ENCODE results near the gene TMC3.

The TMC3 gene

GRCh38 chr15:81386947-81387346 is 12.9 kb upstream of the TMC3 start:
- no peak for DNase-seq (ENCODE audit: low read depth)
- no peak overlapping the region for H3K4me3 ChIP-seq (ENCODE audit: low read depth, low read length)

GRCh38 chr15:81385721-81386076 is 11.7 kb upstream of the TMC3 start:
- no peak overlapping the region for H3K4me3 ChIP-seq (ENCODE audit: low read depth, low read length)
- DNase-seq (ENCODE audit: low read depth) = no peak

GRCh38 chr15:81384891-81385720 is 11.1 kb upstream of the TMC3 start:
- no peak for DNase-seq (ENCODE audit: low read depth)
- H3K4me3 ChIP-seq (ENCODE audit: low read depth, low read length) = no peak overlapping the region

- no peak overlapping the region for H3K4me3 ChIP-seq (ENCODE audit: low read depth, low read length)
- no peak for DNase-seq (ENCODE audit: low read depth)
Measured at GRCh38 chr15:81381720-81382119, 7.7 kb upstream of the TMC3 start.

- H3K4me3 ChIP-seq (ENCODE audit: low read depth, low read length) = no peak overlapping the region
- DNase-seq (ENCODE audit: low read depth) = no peak
Measured at GRCh38 chr15:81380668-81381067, 6.7 kb upstream of the TMC3 start.

- DNase-seq (ENCODE audit: low read depth) = no peak
- H3K4me3 ChIP-seq (ENCODE audit: low read depth, low read length) = no peak overlapping the region
Measured at GRCh38 chr15:81380203-81380602, 6.2 kb upstream of the TMC3 start.

GRCh38 chr15:81379269-81379668 is 5.3 kb upstream of the TMC3 start:
- no peak for DNase-seq (ENCODE audit: low read depth)
- H3K4me3 ChIP-seq (ENCODE audit: low read depth, low read length) = no peak overlapping the region

GRCh38 chr15:81378443-81378842 is 4.4 kb upstream of the TMC3 start:
- DNase-seq (ENCODE audit: low read depth) = no peak
- no peak overlapping the region for H3K4me3 ChIP-seq (ENCODE audit: low read depth, low read length)

- no peak for DNase-seq (ENCODE audit: low read depth)
- no peak overlapping the region for H3K4me3 ChIP-seq (ENCODE audit: low read depth, low read length)
Measured at GRCh38 chr15:81377871-81378270, 3.9 kb upstream of the TMC3 start.

GRCh38 chr15:81376231-81376630 is 2.2 kb upstream of the TMC3 start:
- no peak for DNase-seq (ENCODE audit: low read depth)
- no peak overlapping the region for H3K4me3 ChIP-seq (ENCODE audit: low read depth, low read length)

- no peak overlapping the region for H3K4me3 ChIP-seq (ENCODE audit: low read depth, low read length)
- DNase-seq (ENCODE audit: low read depth) = no peak
Measured at GRCh38 chr15:81375461-81375860, 1.4 kb upstream of the TMC3 start.

GRCh38 chr15:81373176-81373575 is 837 bp downstream of the TMC3 start:
- no peak for DNase-seq (ENCODE audit: low read depth)
- H3K4me3 ChIP-seq (ENCODE audit: low read depth, low read length) = no peak overlapping the region

GRCh38 chr15:81372575-81372974 is 1.4 kb downstream of the TMC3 start:
- no peak overlapping the region for H3K4me3 ChIP-seq (ENCODE audit: low read depth, low read length)
- no peak for DNase-seq (ENCODE audit: low read depth)

- no peak overlapping the region for H3K4me3 ChIP-seq (ENCODE audit: low read depth, low read length)
- DNase-seq (ENCODE audit: low read depth) = no peak
Measured at GRCh38 chr15:81363718-81364500, 10.1 kb downstream of the TMC3 start.

GRCh38 chr15:81363276-81363675 is 10.7 kb downstream of the TMC3 start:
- no peak overlapping the region for H3K4me3 ChIP-seq (ENCODE audit: low read depth, low read length)
- DNase-seq (ENCODE audit: low read depth) = no peak

- no peak overlapping the region for H3K4me3 ChIP-seq (ENCODE audit: low read depth, low read length)
- DNase-seq (ENCODE audit: low read depth) = no peak
Measured at GRCh38 chr15:81362790-81363189, 11.2 kb downstream of the TMC3 start.

GRCh38 chr15:81361891-81362290 is 12.1 kb downstream of the TMC3 start:
- no peak overlapping the region for H3K4me3 ChIP-seq (ENCODE audit: low read depth, low read length)
- no peak for DNase-seq (ENCODE audit: low read depth)

GRCh38 chr15:81360491-81360890 is 13.5 kb downstream of the TMC3 start:
- DNase-seq (ENCODE audit: low read depth) = no peak
- no peak overlapping the region for H3K4me3 ChIP-seq (ENCODE audit: low read depth, low read length)

- no peak overlapping the region for H3K4me3 ChIP-seq (ENCODE audit: low read depth, low read length)
- no peak for DNase-seq (ENCODE audit: low read depth)
Measured at GRCh38 chr15:81358248-81358647, 15.8 kb downstream of the TMC3 start.

GRCh38 chr15:81357180-81357686 is 16.8 kb downstream of the TMC3 start:
- no peak overlapping the region for H3K4me3 ChIP-seq (ENCODE audit: low read depth, low read length)
- no peak for DNase-seq (ENCODE audit: low read depth)

GRCh38 chr15:81356252-81356651 is 17.8 kb downstream of the TMC3 start:
- DNase-seq (ENCODE audit: low read depth) = no peak

More at GRCh38 chr15:81356252-81356651, 17.8 kb downstream of the TMC3 start:
- H3K4me3 ChIP-seq (ENCODE audit: low read depth, low read length) = no peak overlapping the region
